GM18517 (cell line): ENCODE measurements around the gene DLGAP1.
"Not testable (repeated sequence)": the region's sequence is repeated elsewhere in the genome, so short reads cannot be mapped to it uniquely, and the experiment has no call there.

Source experiments
- ATAC-seq: cut with Tn5 transposase; IDR thresholded peaks from one replicate; pipeline ENCODE4 v1.9.1; 2021; ENCODE audit warnings: mild to moderate bottlenecking, moderate library complexity; ENCODE audit not compliant: unreplicated experiment

The DLGAP1 gene

DNA sequence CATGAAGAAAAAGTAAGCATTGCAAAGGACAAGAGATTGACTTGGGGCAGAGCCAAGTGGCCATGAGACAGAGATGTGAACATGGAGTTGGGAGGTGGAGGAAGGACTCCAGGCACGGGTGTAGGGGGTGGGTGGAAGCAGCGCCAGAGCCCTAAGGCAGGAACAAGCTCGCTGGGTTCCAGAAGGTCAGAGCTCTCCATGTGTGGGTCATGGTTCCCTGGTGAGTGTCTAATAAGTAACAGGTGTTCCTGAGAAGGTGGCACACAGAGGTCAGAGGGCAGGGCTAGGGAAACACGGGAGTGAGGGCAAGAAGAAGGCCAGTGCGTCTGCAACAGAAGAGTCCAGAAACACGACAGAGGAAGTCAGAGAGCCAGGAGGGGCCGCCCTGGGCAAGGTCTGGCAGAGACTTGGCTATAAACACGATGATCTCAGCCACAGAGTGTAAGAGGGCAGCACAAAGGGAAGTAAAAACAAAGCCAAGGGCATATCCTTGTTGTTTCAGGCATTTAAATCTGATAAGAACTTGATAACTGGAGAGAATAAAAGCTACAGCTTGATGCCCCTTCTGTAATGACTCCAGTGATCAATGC lies 744.3 kb downstream of the DLGAP1 start:
- ATAC-seq = no peak

DNA sequence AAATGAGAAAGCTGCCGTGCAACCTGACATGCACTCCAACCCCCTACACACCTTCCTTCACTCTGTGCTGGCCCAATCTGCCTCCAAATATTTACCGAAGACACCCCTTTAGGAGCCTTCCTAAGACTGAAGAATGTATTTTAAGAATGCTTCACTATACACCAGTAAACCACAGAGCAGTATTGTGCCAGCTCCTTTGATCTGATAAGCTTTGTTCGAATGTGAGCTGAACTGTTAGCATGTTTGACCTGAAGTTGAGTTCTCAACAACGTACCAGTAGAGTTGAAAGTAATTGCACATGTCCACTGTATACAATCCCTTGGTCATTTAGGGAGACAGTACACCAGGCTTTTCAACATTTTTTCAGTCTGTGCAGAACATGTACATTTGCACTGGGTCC lies 745.9 kb downstream of the DLGAP1 start:
- ATAC-seq = no peak

DNA sequence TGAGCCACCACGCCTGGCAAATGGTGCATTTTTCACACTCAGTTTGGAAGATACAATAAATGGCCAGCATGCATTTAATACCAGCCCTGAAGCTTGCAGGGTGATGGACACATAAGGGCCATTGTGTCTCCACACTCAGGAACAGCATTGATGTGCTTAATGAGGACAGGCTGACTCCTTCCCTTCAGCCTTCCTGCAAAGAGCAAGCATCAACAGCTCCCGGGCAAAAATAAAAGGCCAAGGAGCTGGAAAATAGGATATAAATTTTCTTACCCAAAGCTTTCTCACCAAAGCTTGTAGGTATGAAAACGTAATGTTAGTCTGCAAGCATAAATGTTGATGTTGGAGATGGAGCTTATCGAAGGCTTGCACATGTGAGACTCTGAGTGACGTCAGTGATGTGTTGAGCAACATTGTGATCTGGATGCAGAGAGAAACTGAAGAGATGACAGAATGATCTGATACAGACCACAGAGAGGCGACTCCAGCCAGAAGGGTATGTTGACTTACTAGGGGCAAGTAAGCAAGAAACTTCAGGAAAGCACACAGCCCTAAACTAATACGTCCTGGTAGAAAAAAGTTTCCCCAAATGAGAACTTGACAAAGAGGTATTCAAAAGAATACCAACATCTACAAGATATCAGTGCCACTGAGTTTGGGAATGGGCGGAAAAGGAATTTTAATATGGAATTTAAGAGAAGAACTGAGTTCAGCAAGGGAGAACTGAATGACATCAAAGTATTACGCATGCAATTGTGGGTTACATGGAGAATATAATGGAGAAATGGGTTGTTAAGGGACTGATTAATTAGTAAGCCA lies 748.6 kb downstream of the DLGAP1 start:
- ATAC-seq = no peak

DNA sequence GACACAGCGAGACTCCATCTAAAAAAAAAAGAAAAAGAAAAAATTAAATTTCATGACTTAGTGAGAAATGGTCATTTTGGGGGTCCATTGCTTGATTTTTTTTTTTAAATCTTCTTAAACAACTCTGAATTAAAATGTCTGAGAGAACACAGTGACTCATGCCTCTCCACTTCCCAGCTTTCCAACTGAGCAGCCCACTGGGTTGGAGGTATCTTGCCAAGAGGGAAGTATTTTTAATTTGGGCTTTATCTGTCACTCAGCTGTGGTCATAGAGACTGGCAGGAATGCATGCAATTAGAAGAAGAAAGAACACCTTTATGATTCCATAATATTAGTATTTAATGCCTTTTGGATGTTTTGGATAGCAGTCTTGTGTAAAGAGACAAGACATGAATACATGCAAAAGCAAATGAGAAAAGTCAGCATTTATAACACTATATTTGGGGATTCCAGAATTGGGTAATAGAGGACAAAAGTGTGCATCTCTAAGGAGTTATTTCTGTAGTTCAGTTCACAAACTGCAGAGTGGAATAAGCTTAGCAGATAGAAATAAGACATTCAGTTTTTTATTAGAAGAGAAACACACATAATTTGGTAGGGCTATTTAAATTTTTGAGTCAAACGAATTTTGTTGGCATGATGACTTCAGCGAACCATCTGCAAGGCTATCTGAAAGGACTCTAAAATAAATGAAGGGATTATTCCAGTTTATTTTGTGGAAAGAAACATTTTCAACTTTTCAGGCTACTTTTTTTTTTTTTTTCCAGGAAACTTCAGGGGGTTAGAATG lies 750.4 kb downstream of the DLGAP1 start:
- no peak for ATAC-seq

DNA sequence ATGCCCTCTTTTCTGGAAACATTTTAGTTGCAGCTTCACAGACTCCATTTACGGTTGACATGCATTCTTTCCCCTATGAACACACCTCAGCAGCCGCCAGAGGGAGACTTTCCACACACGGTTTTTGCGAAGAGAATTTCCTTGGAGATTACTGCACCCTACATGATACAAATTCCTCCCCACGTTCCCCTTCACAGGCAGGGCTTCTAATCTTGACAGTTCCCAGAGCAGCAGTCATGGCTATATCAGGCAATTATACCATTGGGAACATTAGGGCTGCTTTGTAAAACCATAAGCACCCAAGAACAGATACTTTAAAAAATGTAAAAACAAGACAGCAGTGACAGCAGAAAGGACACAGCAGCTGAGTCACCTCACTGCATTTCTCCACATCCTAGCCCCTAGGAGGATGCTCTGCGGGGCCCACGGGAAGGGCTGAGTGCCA lies 751.4 kb downstream of the DLGAP1 start:
- no peak for ATAC-seq

DNA sequence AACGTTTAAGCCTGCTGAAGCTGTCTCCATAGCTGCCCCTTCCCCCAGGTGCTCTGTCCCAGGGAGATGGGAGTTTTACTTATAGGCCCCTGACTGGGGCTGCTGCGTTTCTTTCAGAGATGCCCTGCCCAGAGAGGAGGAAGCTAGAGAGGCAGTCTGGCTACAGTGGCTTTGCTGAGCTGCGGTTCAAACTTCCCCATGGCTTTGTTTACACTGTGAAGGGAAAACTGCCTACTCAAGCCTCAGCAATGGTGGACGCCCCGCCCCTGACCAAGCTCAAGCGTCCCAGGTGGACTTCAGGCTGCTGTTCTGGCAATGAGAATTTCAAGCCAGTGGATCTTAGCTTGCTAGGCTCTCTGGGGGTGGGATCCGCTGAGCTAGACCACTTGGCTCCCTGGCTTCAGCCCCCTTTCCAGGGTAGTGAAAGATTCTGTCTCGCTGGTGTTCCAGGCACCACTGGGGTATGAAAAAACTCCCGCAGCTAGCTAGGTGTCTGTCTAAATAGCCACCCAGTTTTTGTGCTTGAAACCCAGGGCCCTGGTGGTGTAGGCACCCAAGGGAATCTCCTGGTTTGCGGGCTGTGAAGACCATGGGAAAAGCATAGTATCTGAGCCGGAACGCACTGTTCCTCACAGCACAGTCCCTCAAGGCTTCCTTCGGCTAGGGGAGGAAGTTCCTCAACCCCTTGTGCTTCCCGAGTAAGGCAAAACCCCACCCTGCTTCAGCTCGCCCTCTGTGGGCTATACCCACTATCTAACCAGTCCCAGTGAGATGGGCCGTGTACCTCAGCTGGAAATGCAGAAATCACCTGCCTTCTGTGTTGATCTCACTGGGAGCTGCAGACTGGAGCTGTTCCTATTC lies 755.2 kb downstream of the DLGAP1 start:
- ATAC-seq = not testable (repeated sequence)

DNA sequence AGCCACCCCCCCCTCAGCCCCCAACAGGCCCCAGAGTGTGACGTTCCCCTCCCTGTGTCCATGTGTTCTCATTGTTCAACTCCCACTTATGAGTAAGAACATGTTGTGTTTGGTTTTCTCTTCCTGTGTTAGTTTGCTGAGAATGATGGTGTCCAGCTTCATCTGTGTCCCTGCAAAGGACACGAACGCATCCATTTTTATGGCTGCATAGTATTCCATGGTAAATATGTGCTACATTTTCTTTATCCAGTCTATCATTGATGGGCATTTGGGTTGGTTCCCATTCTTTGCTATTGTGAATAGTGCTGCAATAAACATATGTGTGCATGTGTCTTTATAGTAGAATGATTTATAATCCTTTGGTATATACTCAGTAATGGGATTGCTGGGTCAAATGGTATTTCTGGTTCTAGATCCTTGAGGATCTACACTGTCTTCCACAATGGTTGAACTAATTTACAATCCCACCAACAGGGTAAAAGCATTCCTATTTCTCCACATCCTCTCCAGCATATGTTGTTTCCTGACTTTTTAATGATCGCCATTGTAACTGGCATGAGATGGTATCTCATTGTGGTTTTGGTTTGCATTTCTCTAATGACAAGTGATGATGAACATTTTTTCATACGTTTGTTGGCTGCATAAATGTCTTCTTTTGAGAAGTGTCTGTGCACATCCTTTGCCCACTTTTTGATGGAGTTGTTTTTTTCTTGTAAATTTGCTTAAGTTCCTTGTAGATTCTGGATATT lies 760.9 kb downstream of the DLGAP1 start:
- ATAC-seq = not testable (repeated sequence)

DNA sequence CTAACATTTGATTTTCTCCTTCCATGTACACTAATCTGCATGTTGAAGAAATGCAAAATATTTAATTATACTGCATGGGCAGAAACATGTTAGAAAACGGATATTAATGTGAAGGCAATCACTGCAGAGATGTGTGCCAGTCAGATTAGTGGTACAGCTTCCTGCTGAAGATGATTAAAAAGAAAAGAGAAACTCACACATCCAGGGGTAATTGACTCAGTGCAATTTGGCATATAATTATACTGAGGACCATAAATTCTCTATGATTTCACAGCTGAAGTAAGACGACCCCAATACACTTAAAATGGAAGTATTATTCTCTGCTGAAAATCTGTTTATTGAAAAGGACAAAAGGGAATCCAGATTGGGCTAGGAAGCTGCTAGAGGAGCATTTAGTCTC lies 761.7 kb downstream of the DLGAP1 start:
- no peak for ATAC-seq

DNA sequence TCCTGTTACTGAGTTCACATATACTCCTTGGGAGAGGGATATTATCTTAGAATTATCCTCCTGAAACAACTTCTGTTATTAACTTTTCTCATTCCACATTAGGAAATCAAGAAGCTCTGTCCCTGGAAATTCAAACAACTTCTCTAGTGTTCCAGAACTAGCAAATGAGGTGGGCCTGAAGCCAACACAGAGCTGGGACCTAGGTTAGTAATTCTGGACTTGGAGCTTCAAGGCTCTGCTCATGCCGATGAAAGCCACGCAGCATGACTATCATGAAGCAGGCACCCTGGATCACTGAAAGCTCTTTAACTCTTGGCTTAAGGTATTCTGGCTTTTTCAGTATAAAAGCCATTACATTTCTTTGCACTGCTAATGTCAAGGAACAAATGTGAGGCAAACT lies 762.4 kb downstream of the DLGAP1 start:
- ATAC-seq = no peak

DNA sequence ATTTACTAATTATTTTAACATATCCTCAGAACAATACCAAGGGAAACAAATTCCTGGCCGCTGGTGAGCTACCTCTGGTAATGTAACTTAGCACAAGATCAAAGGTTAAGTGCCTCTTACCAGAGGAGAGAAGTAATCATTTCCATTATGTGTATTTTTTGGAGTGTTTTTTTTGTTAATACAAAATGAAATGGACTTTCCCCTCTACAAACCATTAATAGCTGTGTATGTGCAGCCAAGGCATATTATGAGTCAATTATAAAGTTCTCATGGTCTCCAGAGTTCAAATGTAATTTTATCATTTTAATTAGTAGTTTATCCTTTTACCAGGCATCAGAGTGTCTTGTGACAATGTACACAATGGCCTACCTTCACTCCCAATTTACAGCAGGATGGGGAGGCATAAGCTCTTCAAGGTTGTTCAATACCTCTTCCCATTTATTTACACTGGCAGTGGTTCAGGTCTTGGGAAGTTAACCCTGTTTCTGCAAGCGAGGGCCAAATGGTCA lies 762.9 kb downstream of the DLGAP1 start:
- ATAC-seq = no peak

DNA sequence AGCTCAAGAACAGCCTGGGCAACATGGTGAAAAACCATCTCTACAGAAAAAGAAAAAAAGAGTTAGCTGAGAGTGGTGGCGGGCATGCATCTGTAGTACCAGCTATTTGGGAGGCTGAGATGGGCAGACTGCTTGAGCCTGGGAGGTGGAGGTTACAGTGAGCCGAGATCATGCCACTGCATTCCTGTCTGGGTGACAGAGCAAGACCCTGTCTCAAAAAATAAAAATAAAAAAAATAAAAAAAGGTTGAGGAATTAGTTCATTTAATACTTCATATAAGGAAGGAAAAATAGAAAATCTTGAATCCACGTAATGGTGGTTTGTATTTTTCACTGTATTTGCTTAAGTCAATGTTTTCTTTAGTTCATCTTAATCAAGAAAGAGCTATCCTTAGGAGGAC lies 763.4 kb downstream of the DLGAP1 start:
- ATAC-seq = no peak

DNA sequence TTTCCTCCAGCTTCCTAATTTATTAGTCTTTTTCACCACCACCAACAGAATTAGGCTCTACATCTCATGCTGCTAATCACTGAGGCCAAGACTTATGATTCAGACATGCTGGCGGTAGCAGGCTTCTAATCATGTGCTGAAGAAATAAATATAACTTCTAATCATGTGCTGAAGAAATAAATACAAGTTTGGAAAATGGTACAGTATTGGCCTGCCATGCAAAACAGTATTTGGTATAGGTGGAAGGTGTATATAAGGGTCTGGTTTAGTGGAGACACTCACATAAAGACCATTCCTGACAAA lies 764.4 kb downstream of the DLGAP1 start:
- no peak for ATAC-seq

DNA sequence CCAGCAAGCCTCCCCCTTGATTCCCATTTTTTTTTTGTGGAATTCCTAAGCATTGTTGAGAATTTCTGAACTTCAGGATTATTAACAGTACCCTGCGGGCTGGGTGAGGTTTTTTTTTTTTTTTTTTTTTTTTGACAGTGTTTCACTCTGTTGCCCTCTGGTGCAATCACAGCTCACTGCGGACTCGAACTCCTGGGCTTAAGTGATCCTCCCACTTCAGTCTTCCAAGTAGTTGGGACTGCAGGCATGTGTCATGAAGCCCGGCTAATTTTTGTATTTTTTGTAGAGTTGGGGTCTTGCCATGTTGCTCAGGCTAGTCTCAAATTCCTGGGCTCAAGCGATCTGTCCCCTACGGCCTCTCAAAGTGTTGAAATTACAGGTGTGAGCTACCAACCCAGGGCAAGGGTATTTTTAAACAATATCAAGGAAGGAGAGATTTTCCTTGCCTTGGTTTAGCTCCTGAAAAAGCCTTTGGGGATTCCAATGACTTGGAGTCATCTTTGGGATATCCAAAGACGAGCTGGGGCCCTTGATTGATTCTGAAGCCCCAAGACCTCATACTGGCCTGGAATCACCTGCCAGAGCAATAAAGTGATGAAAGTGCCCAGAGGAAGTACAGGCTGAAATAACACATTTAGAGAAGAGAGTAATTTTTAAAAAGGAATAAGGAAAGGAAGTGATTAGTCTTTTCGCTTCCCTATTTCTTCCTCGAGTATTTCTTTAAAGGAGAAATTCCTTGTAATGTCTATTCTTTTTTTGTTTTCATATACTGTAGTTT lies 764.9 kb downstream of the DLGAP1 start:
- ATAC-seq = no peak

DNA sequence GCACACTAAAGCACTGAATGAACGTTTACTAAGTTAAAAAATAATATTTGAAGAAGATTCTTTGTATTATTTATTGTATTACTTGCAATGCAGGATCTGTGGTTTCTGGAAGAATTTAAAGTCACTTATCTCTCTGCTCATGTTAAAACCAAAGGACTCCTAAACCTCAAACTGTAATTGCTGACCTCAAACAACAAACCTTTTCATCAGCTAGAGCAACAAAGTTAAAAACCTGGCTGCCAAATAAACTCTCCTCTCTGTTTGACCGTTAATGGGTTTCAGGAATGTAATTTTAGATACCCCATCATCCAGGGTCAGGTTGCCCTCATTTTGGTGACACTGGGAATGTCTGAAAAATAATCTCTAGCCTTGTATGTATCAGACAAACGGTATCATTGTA lies 766.0 kb downstream of the DLGAP1 start:
- ATAC-seq = no peak

DNA sequence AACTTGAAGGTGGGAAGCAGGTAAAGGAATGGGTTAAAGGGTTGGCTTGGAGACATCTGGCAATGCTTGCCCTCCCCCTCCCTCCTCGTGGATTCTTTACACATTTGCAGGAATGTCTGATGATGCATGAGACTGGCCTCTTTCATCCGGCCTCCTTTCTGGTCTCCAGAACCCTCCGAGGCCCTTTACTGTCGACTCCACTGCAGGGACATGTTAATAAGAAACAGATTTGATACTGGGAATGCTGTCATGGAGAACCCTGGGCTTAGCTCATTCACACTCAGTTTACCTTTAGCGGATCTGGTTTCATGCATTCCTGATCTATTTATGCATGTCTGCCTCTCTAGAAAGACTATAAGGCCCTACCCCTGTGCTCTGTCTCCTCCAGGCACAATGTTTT lies 766.4 kb downstream of the DLGAP1 start:
- ATAC-seq = no peak

DNA sequence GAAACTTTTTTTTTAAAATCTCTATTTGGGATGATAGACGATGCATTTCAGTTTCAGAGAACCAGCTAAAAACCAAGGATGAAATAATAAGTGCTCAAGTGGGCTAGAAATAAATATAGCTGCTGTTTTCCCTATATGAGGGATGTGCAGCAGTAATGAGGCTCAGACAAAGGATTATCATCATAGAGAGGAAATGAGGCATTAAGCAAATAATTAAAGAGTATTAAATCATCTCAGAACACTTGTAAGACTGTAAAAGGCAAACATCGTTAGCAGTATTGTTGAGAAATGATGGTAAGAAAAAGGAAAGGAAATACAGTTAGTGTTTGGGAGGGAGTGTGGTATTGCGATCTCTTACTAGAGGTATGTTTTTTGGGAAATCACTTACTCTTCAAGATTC lies 771.6 kb downstream of the DLGAP1 start:
- no peak for ATAC-seq

DNA sequence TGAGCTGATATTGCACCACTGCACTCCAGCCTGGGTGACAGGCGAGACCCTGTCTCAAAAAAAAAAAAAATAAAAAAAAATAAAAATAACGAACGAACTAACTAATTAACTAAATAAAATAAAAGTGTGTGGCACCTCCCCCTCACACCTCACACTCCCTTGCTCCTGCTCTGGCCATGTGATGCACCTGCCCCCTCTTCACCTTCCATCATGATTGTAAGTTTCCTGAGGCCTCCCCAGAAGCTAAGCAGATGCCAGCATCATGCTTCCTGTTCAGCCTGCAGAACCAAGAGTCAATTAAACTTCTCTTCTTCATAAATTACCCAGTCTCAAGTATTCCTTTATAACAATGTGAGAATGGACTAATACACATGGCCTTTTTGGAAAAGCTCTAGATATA lies 773.0 kb downstream of the DLGAP1 start:
- no peak for ATAC-seq

DNA sequence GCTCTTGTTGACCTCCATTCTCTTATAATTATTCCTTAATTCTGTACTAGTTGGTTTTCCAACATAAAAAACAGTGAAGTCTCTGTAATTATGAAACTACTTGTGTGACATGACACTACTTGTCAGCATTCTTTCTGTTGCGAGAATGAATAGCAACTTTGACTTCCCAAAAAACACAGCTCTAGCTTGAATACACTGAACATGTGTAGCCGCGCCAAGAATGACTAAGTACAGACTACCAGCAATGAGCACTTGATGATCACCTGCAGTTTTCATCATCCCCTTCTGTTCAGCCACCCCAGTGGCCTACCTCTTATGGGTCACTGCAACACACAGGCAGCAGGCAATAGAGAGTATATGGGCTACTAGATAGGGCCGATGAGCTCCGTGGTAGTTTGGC lies 775.9 kb downstream of the DLGAP1 start:
- no peak for ATAC-seq

DNA sequence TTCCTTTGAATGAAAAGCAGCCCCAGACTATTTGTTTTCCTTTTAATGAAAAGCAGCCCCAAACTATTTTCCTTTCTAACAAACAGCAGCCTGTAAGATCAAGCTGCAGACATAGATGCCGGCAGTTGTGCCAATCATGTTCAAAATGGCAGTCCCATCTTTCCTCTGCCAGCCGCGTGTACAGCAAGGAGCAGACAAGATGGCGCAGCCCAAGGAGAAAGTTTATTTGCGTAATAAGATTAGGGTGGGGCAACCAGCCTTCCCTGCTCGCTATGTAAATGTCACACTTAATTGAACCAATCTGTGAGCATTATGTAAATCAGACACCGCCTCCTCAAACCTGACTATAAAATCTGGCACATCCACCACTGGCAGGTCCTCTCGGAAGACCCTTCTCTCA lies 779.1 kb downstream of the DLGAP1 start:
- no peak for ATAC-seq
